K562 (cell line): Measurements from ENCODE around the gene EPM2A. TPM values are rescaled to one million over a fixed set of nuclear protein-coding genes. Genes with fewer than 3 reads are reported as not detected.

Experiments used
- ATF4 ChIP-seq: fragments of 450-650 bp; formaldehyde crosslinking; IDR thresholded peaks from 2 replicates; pipeline ENCODE4 v1.4.0; 2022; ENCODE audit warnings: mild to moderate bottlenecking, moderate library complexity
- BRF2 ChIP-seq: IDR thresholded peaks from 3 replicates; pipeline ENCODE4 v1.6.1; 2011; ENCODE audit warnings: borderline replicate concordance, mild to moderate bottlenecking; ENCODE audit not compliant: insufficient read length, insufficient read depth
- CREB3 ChIP-seq: fragments of 450-650 bp; conservative IDR thresholded peaks from 2 replicates; pipeline ENCODE4 v1.6.1; 2016; ENCODE audit warnings: missing genetic modification characterization, low read depth, mild to moderate bottlenecking, missing compliant biosample characterization, moderate library complexity
- DMBX1 ChIP-seq: fragments of 250-450 bp; sonication (Bioruptor Pico); IDR thresholded peaks from 2 replicates; pipeline ENCODE4 v1.8.0; 2022; ENCODE audit warnings: inconsistent platforms, mild to moderate bottlenecking, moderate library complexity, borderline replicate concordance
- ERF ChIP-seq: fragments of 450-650 bp; formaldehyde crosslinking; IDR thresholded peaks from 2 replicates; pipeline ENCODE4 v1.4.0; 2020; ENCODE audit warnings: mild to moderate bottlenecking, mixed read lengths
- EZH2 ChIP-seq: IDR thresholded peaks from 2 replicates; pipeline ENCODE4 v1.6.1; 2012; ENCODE audit warnings: low read depth, mild to moderate bottlenecking, inconsistent platforms, low read length, borderline replicate concordance
- HLTF ChIP-seq: fragments of 450-650 bp; IDR thresholded peaks from 2 replicates; pipeline ENCODE4 v1.6.1; 2016
- KDM1A ChIP-seq, 2 experiments: fragments of 450-650 bp; IDR thresholded peaks; 2 replicates each; pipeline ENCODE4 v1.6.1; 2016; ENCODE audit warnings: mild to moderate bottlenecking in 2 of 2
- MTA1 ChIP-seq: fragments of 450-650 bp; IDR thresholded peaks from 2 replicates; pipeline ENCODE4 v1.6.1; 2017; ENCODE audit warnings: borderline replicate concordance
- NCOA6 ChIP-seq: fragments of 450-650 bp; IDR thresholded peaks from 2 replicates; pipeline ENCODE4 v1.6.1; 2017; ENCODE audit warnings: mild to moderate bottlenecking
- PRPF4 ChIP-seq: fragments of 200-400 bp; formaldehyde crosslinking; IDR thresholded peaks from one replicate; pipeline ENCODE4 v1.6.1; 2017; ENCODE audit warnings: low read length, low read depth, mild to moderate bottlenecking; ENCODE audit not compliant: insufficient read depth, poor library complexity, severe bottlenecking
- RBM14 ChIP-seq: fragments of 200-400 bp; formaldehyde crosslinking; IDR thresholded peaks from 2 replicates; pipeline ENCODE4 v1.6.1; 2018; ENCODE audit warnings: low read depth, mild to moderate bottlenecking, low read length, moderate library complexity, borderline replicate concordance; ENCODE audit not compliant: insufficient read depth
- RBM25 ChIP-seq: fragments of 200-400 bp; formaldehyde crosslinking; IDR thresholded peaks from 2 replicates; pipeline ENCODE4 v1.6.1; 2018; ENCODE audit warnings: low read length, low read depth, moderate library complexity; ENCODE audit not compliant: severe bottlenecking
- RUNX1 ChIP-seq: sonication (generic); IDR thresholded peaks from 2 replicates; pipeline ENCODE4 v1.6.1; 2016; ENCODE audit warnings: antibody characterized with exemption, low read depth
- TAF1 ChIP-seq: IDR thresholded peaks from 2 replicates; pipeline ENCODE4 v1.6.1; 2011; ENCODE audit warnings: mild to moderate bottlenecking, low read length, moderate library complexity; ENCODE audit not compliant: insufficient read depth, control insufficient read depth, severe bottlenecking; ENCODE audit errors: extremely low read depth
- TSHZ1 ChIP-seq: fragments of 250-450 bp; sonication (Bioruptor Pico); IDR thresholded peaks from 2 replicates; pipeline ENCODE4 v1.4.0; 2020; ENCODE audit warnings: mild to moderate bottlenecking, moderate library complexity
- ZBTB1 ChIP-seq: sonication (generic); formaldehyde crosslinking; IDR thresholded peaks from 2 replicates; pipeline ENCODE4 v1.8.1; 2023; ENCODE audit warnings: missing genetic modification reagents, low read depth, mild to moderate bottlenecking, borderline replicate concordance
- ZNF212 ChIP-seq: fragments of 450-650 bp; formaldehyde crosslinking; IDR thresholded peaks from 2 replicates; pipeline ENCODE4 v1.4.0; 2020; ENCODE audit warnings: mild to moderate bottlenecking
- ZNF785 ChIP-seq: fragments of 250-450 bp; sonication (Bioruptor Pico); IDR thresholded peaks from 2 replicates; pipeline ENCODE4 v1.4.0; 2020; ENCODE audit warnings: mild to moderate bottlenecking
- polyA plus RNA-seq, 8 experiments: library from polyadenylated mRNA; depleted of rRNA in 4 of 8; stranded (reverse) in 5 of 8; unstranded in 3 of 8; fragments of >200 nt; fragmentation: Nextera tagmentation in 2 of 8; fragmentation: Illumina TruSeq in 1 of 8; extraction: Ambion mirVana in 2 of 8; extraction: Trizol in 1 of 8; gene quantifications; 2 replicates each; pipeline versions ENCODE4 v1.2.1 to v1.2.3, GENCODE V29; 2011 to 2014; ENCODE audit warnings: inconsistent platforms in 1 of 8, missing spikeins in 1 of 8
- total RNA-seq, 7 experiments: library from RNA; depleted of rRNA in 6 of 7; stranded (reverse); fragments of >200 nt in 6 of 7; fragmentation: Illumina TruSeq in 2 of 7; extraction: Trizol in 2 of 7; gene quantifications; 2 replicates each; pipeline versions ENCODE4 v1.2.1 to v1.2.3, GENCODE V29; 2011 to 2021; ENCODE audit warnings: low replicate concordance in 1 of 7

Gene EPM2A
- total and polyA plus RNA-seq, 9 of the 15 experiments (the other 6 are each of a cell fraction or from before 2014, with no cell fraction given) = 0.35 to 5.3 (median 2.5) TPM

- no peak for TF ChIP-seq ATF4 (CRISPR knock-in tag)
- TF ChIP-seq TSHZ1 (CRISPR knock-in tag) = no peak
- TF ChIP-seq ZBTB1 (CRISPR knock-in tag) = peak; percentile 48
- TF ChIP-seq ZNF212 (CRISPR knock-in tag) = no peak
- TF ChIP-seq CREB3 (tag) = no peak
- peak; percentile 15 for TF ChIP-seq TAF1
- no peak for TF ChIP-seq EZH2
- TF ChIP-seq KDM1A (IDR thresholded peaks at IDR 0.05) = no peak
- TF ChIP-seq BRF2 = no peak
- peak; percentile 65; the same call in 1 of the 2 replicates for TF ChIP-seq ERF (CRISPR knock-in tag)
- no peak for TF ChIP-seq RBM14
- TF ChIP-seq MTA1 = no peak
- TF ChIP-seq NCOA6 = no peak
- TF ChIP-seq ZNF785 (CRISPR knock-in tag) = no peak
- no peak; the same call in 1 of the 2 replicates for TF ChIP-seq DMBX1
- no peak for TF ChIP-seq RUNX1
- TF ChIP-seq HLTF = no peak
- no peak for TF ChIP-seq RBM25
- no peak for TF ChIP-seq PRPF4
These were observed at the start of gene EPM2A (continued) for GRCh38 chr6:145735356-145736165.
